ENCODE data around the gene ALDH8A1. TPM values are rescaled to one million over a fixed set of nuclear protein-coding genes. Genes with fewer than 3 reads are reported as not detected.

The ALDH8A1 gene
- total and polyA plus RNA-seq, 10 of the 15 experiments (the other 5 are each of a cell fraction or from before 2014, with no cell fraction given), result 0.13 to 1.8 (median 0.62) TPM; not detected in 3

DNA sequence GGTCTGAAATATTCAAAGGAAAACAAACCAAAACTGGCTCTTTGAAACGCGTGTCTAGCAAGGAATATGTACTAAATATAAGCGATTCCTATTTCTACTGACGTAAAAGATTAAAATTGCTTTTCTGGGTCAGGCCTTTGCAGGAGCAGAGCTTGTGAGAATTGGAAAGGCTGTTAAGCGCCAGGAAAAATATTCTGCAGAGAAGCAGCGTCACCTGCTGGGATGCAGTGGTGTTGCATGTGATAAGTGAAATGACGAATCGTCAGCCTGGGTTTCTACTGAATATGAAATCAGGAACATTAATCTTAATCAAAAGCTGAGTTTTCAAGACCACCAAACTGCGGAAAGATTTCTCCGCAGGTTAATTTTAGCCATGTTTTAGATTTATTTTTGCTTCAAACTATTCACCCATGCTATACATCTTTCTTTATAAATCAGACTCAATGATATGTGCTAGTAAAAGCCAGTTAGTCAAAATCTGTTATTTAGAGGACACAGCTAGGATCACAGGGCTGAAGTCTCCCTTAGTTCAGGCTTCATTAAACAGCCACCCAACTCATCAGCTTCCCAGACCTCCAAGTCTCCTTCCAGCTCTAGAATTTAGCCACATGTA is 67.4 kb downstream of the ALDH8A1 start (continued):
- TF ChIP-seq CHD2 (IDR thresholded peaks at IDR 0.05; ENCODE audit: borderline replicate concordance, low read depth, low read length), result no peak
- TF ChIP-seq SUPT20H (IDR thresholded peaks at IDR 0.05; ENCODE audit: borderline replicate concordance, control insufficient read depth, low read depth, low read length), result no peak
- no peak for TF ChIP-seq HDGF (IDR thresholded peaks at IDR 0.05)
- no peak for TF ChIP-seq RCOR1 (conservative IDR thresholded peaks at IDR 0.05; ENCODE audit: low read depth, low read length)

DNA sequence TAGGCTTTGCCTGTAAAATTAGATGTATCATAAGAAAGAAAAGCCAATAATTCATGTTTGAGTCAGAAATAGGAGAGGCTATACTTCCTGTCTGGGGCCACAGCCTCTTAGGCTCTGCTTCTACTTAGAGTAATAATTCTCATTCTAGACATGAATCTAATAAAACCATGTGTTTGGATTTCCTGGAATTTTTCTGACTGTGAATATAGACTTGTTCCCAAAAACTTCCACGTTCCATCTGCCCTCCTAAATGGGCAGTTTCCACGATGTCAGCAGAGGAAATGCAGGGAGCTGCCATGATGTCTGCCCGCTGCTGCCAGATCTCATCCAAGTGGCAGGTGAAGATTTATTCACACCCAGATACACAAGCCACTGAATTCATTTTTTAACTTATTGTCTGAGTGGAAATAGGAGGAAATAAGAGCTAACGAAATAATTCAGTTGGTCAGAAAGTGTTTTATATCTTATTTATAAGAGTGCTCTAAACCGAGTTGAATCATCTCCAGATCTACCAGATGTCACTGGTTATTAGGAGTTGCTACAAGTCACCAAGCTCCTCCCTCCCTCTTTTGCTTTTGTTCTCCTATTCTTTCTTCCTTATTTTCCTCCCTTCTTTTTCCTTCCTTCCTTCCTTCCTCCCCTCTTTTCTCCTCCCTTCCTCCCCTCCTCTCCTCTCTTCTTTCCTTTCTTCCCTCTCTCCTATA is 69.3 kb downstream of the ALDH8A1 start:
- H3K79me2 ChIP-seq (ENCODE audit: control insufficient read depth, insufficient read depth, low read length), result no peaks in the 10 kb centered on the region
- intact Hi-C loops (cut with micrococcal nuclease; ENCODE audit: unreplicated experiment) (loop anchor here (5.0 kb wide), 2 partner anchors 238 to 723 kb away; no protein-coding TSS in a partner anchor), in situ Hi-C loops (cut with MboI) (no loop called here)
- no peak overlapping the region for H3K9ac ChIP-seq (ENCODE audit: control insufficient read depth, insufficient read depth, low read length)
- DNase-seq (ENCODE audit: low read depth, low spot score) (no peak), FAIRE-seq (no peak), ATAC-seq (no peak)
- TF ChIP-seq PML (IDR thresholded peaks at IDR 0.05; ENCODE audit: low read length), result no peak
- TF ChIP-seq SMAD1 (IDR thresholded peaks at IDR 0.05; ENCODE audit: low read depth, partially characterized antibody), result no peak
- TF ChIP-seq SREBF2 (IDR thresholded peaks at IDR 0.05; ENCODE audit: low read length), result no peak
- TF ChIP-seq EED (IDR thresholded peaks at IDR 0.05; ENCODE audit: low read depth), result no peak
- no peak for TF ChIP-seq BRCA1 (IDR thresholded peaks at IDR 0.05; ENCODE audit: low read depth, low read length)
- H2AFZ ChIP-seq (ENCODE audit: control insufficient read depth, low read depth, low read length), result no peak overlapping the region
- H4K20me1 ChIP-seq (ENCODE audit: control insufficient read depth, insufficient read depth), result no peaks in the 10 kb centered on the region
- no peak overlapping the region for H3K4me3 ChIP-seq
- H3K9me3 ChIP-seq (replicated peaks; ENCODE audit: control insufficient read depth, insufficient read depth, low read length), result no peaks in the 10 kb centered on the region; the same call in 2 of the 3 replicates
- H3K4me2 ChIP-seq (ENCODE audit: control insufficient read depth, insufficient read depth), result no peak overlapping the region
- BruUV-seq (replicated peaks), result no TSS peak
- ChIA-PET SMC1A (ENCODE audit: uncharacterized antibody, unreplicated experiment) (interaction anchor here (0.9 to 1.0 kb wide), 2 partner anchors 11 to 240 kb away, joined by 3 read pairs; no protein-coding TSS in a partner anchor), CTCF (interaction anchor here (1.2 kb wide), 1 partner anchor 58 kb away, joined by 3 read pairs; no protein-coding TSS in a partner anchor), POLR2A (no interaction called here), RAD21 (ENCODE audit: unreplicated experiment) (no interaction called here)
- H3K4me1 ChIP-seq (ENCODE audit: control insufficient read depth, insufficient read depth, low read length), result no peaks in the 10 kb centered on the region
- WGBS (ENCODE audit: insufficient coverage, insufficient replicate concordance, low lambda C conversion rate, missing lambda C conversion rate), result 29% methylated on average over 5 of the region's 5 CpGs
- no peaks in the 10 kb centered on the region for H3K27me3 ChIP-seq (replicated peaks in 1 of 2; ENCODE audit: control insufficient read depth in 2 of 2, insufficient read depth in 2 of 2, low read length in 1 of 2)
- H3K36me3 ChIP-seq (ENCODE audit: control insufficient read depth in 2 of 2, insufficient read depth in 2 of 2, low read length in 1 of 2), result no peaks in the 10 kb centered on the region
- no peak overlapping the region for H3K27ac ChIP-seq (ENCODE audit: control insufficient read depth, insufficient read depth)
